H1 (cell line): Measurements from ENCODE around the gene DLK2. TPM values are rescaled to one million over a fixed set of nuclear protein-coding genes. Genes with fewer than 3 reads are reported as not detected.

Source experiments
- CTCF ChIA-PET: fragments of 300-600 bp; sonication (Branson Sonifier 250); formaldehyde crosslinking; loops from one replicate; lab custom pipeline; 2021; ENCODE audit not compliant: partially characterized antibody; lab: Charles Lee
- POLR2A ChIA-PET: fragments of 300-600 bp; sonication (Branson Sonifier 250); formaldehyde crosslinking; loops from one replicate; lab custom pipeline; 2021; ENCODE audit warnings: inconsistent platforms; ENCODE audit not compliant: partially characterized antibody; lab: Charles Lee
- DNase-seq, 2 experiments: peaks; one replicate each; pipeline versions ENCODE4 v3.0.0 to v3.0.0-alpha.2; 2010 to 2022; ENCODE audit warnings: low spot score in 2 of 2, low read depth in 1 of 2, mixed read lengths in 1 of 2
- FAIRE-seq: peaks from 2 replicates; lab custom pipeline; 2011; peaks lifted over from hg19 to GRCh38; lab: Jason Lieb, UNC
- H2AFZ ChIP-seq: 2 replicates; pipeline ENCODE4 v1.8.1; 2012; ENCODE audit warnings: low read length, inconsistent platforms
- H2AK5ac ChIP-seq: 2 replicates; pipeline ENCODE4 v1.6.1; 2013; ENCODE audit warnings: low read depth, low read length
- H2BK120ac ChIP-seq: replicated peaks from 2 replicates; pipeline ENCODE3; 2013; ENCODE audit warnings: low read depth, low read length, inconsistent platforms
- H2BK12ac ChIP-seq: 2 replicates; pipeline ENCODE4 v1.6.1; 2013; ENCODE audit warnings: low read depth, low read length
- H2BK15ac ChIP-seq: 2 replicates; pipeline ENCODE4 v1.6.1; 2013; ENCODE audit warnings: low read length
- H2BK20ac ChIP-seq: 2 replicates; pipeline ENCODE4 v1.6.1; 2013; ENCODE audit warnings: low read length
- H2BK5ac ChIP-seq: 2 replicates; pipeline ENCODE4 v1.6.1; 2013; ENCODE audit warnings: low read depth, low read length
- H3K14ac ChIP-seq: 2 replicates; pipeline ENCODE4 v1.6.1; 2013; ENCODE audit warnings: inconsistent platforms; ENCODE audit not compliant: insufficient read length
- H3K18ac ChIP-seq: 2 replicates; pipeline ENCODE4 v1.6.1; 2013; ENCODE audit warnings: low read length; ENCODE audit errors: extremely low read depth
- H3K23ac ChIP-seq: 2 replicates; pipeline ENCODE4 v1.6.1; 2013; ENCODE audit warnings: inconsistent platforms; ENCODE audit not compliant: insufficient read length
- H3K23me2 ChIP-seq: 2 replicates; pipeline ENCODE4 v1.6.1; 2013; ENCODE audit warnings: low read depth, low read length
- H3K27ac ChIP-seq: 2 replicates; pipeline ENCODE4 v1.6.1; 2011; ENCODE audit warnings: low read depth, low read length, inconsistent platforms
- H3K27me3 ChIP-seq, 4 experiments: replicated peaks in 1 of 4; 1 replicate in 1 of 4; 2 replicates in 3 of 4; pipeline versions ENCODE4 v1.6.1 to v1.8.1; 2011 to 2013; ENCODE audit warnings: low read length in 3 of 4, mild to moderate bottlenecking in 3 of 4, inconsistent platforms in 2 of 4, mixed read lengths in 2 of 4, moderate library complexity in 1 of 4; ENCODE audit not compliant: control insufficient read depth in 3 of 4, insufficient read depth in 3 of 4; ENCODE audit errors: extremely low read depth in 1 of 4
- H3K36me3 ChIP-seq, 4 experiments: 2 replicates each; pipeline versions ENCODE4 v1.6.1 to v1.8.1; 2011 to 2013; ENCODE audit warnings: mild to moderate bottlenecking in 4 of 4, low read length in 3 of 4, moderate library complexity in 2 of 4, control low read depth in 1 of 4, inconsistent platforms in 1 of 4; ENCODE audit not compliant: insufficient read depth in 4 of 4, control insufficient read depth in 2 of 4
- H3K4ac ChIP-seq: replicated peaks from 2 replicates; pipeline ENCODE3; 2013; ENCODE audit warnings: low read length, low read depth, mixed read lengths, inconsistent platforms; ENCODE audit not compliant: insufficient read length
- H3K4me1 ChIP-seq, 4 experiments: replicated peaks in 1 of 4; 1 replicate in 1 of 4; 2 replicates in 3 of 4; pipeline versions ENCODE4 v1.6.1 to v1.8.1; 2011 to 2013; ENCODE audit warnings: low read length in 3 of 4, inconsistent platforms in 2 of 4, mixed read lengths in 1 of 4; ENCODE audit not compliant: insufficient read depth in 4 of 4, control insufficient read depth in 3 of 4
- H3K4me2 ChIP-seq, 2 experiments: 2 replicates each; pipeline versions ENCODE4 v1.6.1 to v1.8.1; 2011 to 2013; ENCODE audit warnings: low read depth in 2 of 2, low read length in 2 of 2, control low read depth in 1 of 2, inconsistent platforms in 1 of 2, mild to moderate bottlenecking in 1 of 2; ENCODE audit not compliant: insufficient read depth in 1 of 2
- H3K4me3 ChIP-seq, 4 experiments: fragments of 200-600, 300-600 bp in 1 of 4; sonication (generic), shearing (Covaris generic), sonication (Bioruptor Twin) in 1 of 4; 2 replicates each; pipeline versions ENCODE4 v1.5.1 to v1.8.1; 2011 to 2016; ENCODE audit warnings: low read length in 4 of 4, low read depth in 3 of 4, control low read depth in 2 of 4, inconsistent platforms in 2 of 4, mild to moderate bottlenecking in 2 of 4, mixed read lengths in 1 of 4, moderate library complexity in 1 of 4; ENCODE audit not compliant: insufficient read depth in 2 of 4; ENCODE audit errors: extremely low read depth in 1 of 4
- H3K56ac ChIP-seq: replicated peaks from 2 replicates; pipeline ENCODE3; 2013; ENCODE audit warnings: low read depth, mild to moderate bottlenecking, mixed read lengths, low read length, inconsistent platforms; ENCODE audit not compliant: insufficient read length
- H3K79me1 ChIP-seq: 2 replicates; pipeline ENCODE4 v1.6.1; 2013; ENCODE audit warnings: low read depth, low read length, control low read depth
- H3K79me2 ChIP-seq, 2 experiments: 2 replicates each; pipeline versions ENCODE4 v1.6.1 to v1.8.1; 2012 to 2013; ENCODE audit warnings: low read length in 2 of 2, mild to moderate bottlenecking in 2 of 2, inconsistent platforms in 1 of 2; ENCODE audit not compliant: insufficient read depth in 2 of 2, control insufficient read depth in 1 of 2
- H3K9ac ChIP-seq, 4 experiments: replicated peaks in 1 of 4; 1 replicate in 1 of 4; 2 replicates in 3 of 4; pipeline versions ENCODE4 v1.6.1 to v1.8.1; 2011 to 2013; ENCODE audit warnings: low read depth in 3 of 4, low read length in 3 of 4, control low read depth in 2 of 4, mild to moderate bottlenecking in 2 of 4, moderate library complexity in 2 of 4, inconsistent platforms in 1 of 4; ENCODE audit errors: extremely low read depth in 1 of 4
- H3K9me3 ChIP-seq, 2 experiments: 2 replicates each; pipeline versions ENCODE4 v1.6.1 to v1.8.1; 2012 to 2013; ENCODE audit warnings: mild to moderate bottlenecking in 2 of 2, moderate library complexity in 2 of 2, control low read depth in 1 of 2, inconsistent platforms in 1 of 2, low read depth in 1 of 2, low read length in 1 of 2, mixed read lengths in 1 of 2; ENCODE audit not compliant: insufficient read depth in 2 of 2
- H4K20me1 ChIP-seq, 2 experiments: replicated peaks in 1 of 2; 2 replicates each; pipeline versions ENCODE3 to v1.8.1; 2011 to 2013; ENCODE audit warnings: inconsistent platforms in 2 of 2, low read length in 2 of 2, mild to moderate bottlenecking in 1 of 2; ENCODE audit not compliant: insufficient read depth in 2 of 2, control insufficient read depth in 1 of 2
- H4K5ac ChIP-seq: 2 replicates; pipeline ENCODE4 v1.6.1; 2013; ENCODE audit warnings: low read length, low read depth, mixed read lengths, inconsistent platforms; ENCODE audit not compliant: insufficient read length
- H4K8ac ChIP-seq: 2 replicates; pipeline ENCODE4 v1.8.0; 2013; ENCODE audit warnings: mild to moderate bottlenecking, moderate library complexity, low read length, inconsistent platforms; ENCODE audit not compliant: insufficient read depth; ENCODE audit errors: extremely low read depth
- H4K91ac ChIP-seq: replicated peaks from 2 replicates; pipeline ENCODE3; 2013; ENCODE audit warnings: low read length, mixed read lengths, inconsistent platforms; ENCODE audit not compliant: insufficient read length
- KDM4A ChIP-seq: IDR thresholded peaks from one replicate; pipeline ENCODE4 v1.7.1; 2012; ENCODE audit warnings: low read depth, mild to moderate bottlenecking, moderate library complexity, low read length, inconsistent platforms; ENCODE audit not compliant: severe bottlenecking
- PHF8 ChIP-seq: fragments of 200-600 bp; sonication (generic); conservative IDR thresholded peaks from 2 replicates; pipeline ENCODE4 v1.7.1; 2012; ENCODE audit warnings: low read depth, mild to moderate bottlenecking, inconsistent platforms, low read length, moderate library complexity
- RFX5 ChIP-seq: IDR thresholded peaks from 2 replicates; pipeline ENCODE4 v1.6.1; 2011; ENCODE audit warnings: low read depth, low read length, improper control_type of control experiment, borderline replicate concordance
- SAP30 ChIP-seq: fragments of 300-600 bp; sonication (generic); IDR thresholded peaks from 2 replicates; pipeline ENCODE4 v1.7.1; 2012; ENCODE audit warnings: low read length, moderate library complexity, mild to moderate bottlenecking, inconsistent platforms; ENCODE audit not compliant: insufficient read depth, insufficient replicate concordance
- SIN3A ChIP-seq, 2 experiments: IDR thresholded peaks in 1 of 2; conservative IDR thresholded peaks in 1 of 2; 2 replicates each; pipeline ENCODE4 v1.6.1; 2011 to 2012; ENCODE audit warnings: low read length in 2 of 2, improper control_type of control experiment in 1 of 2, low read depth in 1 of 2, mild to moderate bottlenecking in 1 of 2
- TAF1 ChIP-seq: IDR thresholded peaks from 2 replicates; pipeline ENCODE4 v1.6.1; 2011; ENCODE audit warnings: mild to moderate bottlenecking, low read depth, low read length
- TAF7 ChIP-seq: optimal IDR thresholded peaks from 2 replicates; pipeline ENCODE3; 2011; ENCODE audit warnings: low read depth, mild to moderate bottlenecking, inconsistent platforms, low read length, moderate library complexity, borderline replicate concordance
- TCF12 ChIP-seq: IDR thresholded peaks from 2 replicates; pipeline ENCODE4 v1.6.1; 2011; ENCODE audit warnings: low read depth, mild to moderate bottlenecking, low read length
- ZNF274 ChIP-seq: IDR thresholded peaks from 2 replicates; pipeline ENCODE4 v1.7.0; 2012; ENCODE audit warnings: low read length, borderline replicate concordance; ENCODE audit errors: extremely low read depth
- WGBS, 2 experiments: shearing (Covaris generic) in 1 of 2; methylation state at CpG; one replicate each; pipeline versions ENCODE4 v1.1.6 to v1.1.7; 2013 to 2015; ENCODE audit warnings: low lambda C conversion rate in 2 of 2, mixed read lengths in 2 of 2, inconsistent platforms in 1 of 2, low coverage in 1 of 2, missing lambda C conversion rate in 1 of 2; ENCODE audit not compliant: insufficient replicate concordance in 2 of 2, insufficient coverage in 1 of 2, insufficient read length in 1 of 2; ENCODE audit errors: extremely low coverage in 1 of 2, missing lambda C conversion rate in 1 of 2; 5-methylcytosine and 5-hydroxymethylcytosine counted together
- polyA plus RNA-seq, 7 experiments: library from polyadenylated mRNA; depleted of rRNA in 3 of 7; stranded (reverse) in 5 of 7; unstranded in 2 of 7; fragments of >200 nt in 5 of 7; fragments of 200-250 nt in 2 of 7; gene quantifications; 1 replicate in 5 of 7; 2 replicates in 1 of 7; 4 replicates in 1 of 7; pipeline versions ENCODE4 v1.2.1 to v1.2.3, GENCODE V29; 2011 to 2013; ENCODE audit warnings: missing spikeins in 2 of 7, mixed read lengths in 2 of 7
- total RNA-seq: library from RNA; stranded (reverse); fragmentation: NEBNext Ultra II Directional; extraction: Animal tissue kit (Norgen Biotek cat#: 25700); gene quantifications from 2 replicates; pipeline ENCODE4 v1.2.1, GENCODE V29; 2021
- TF ChIP-seq, protein P1 (sequence below): IDR thresholded peaks from 2 replicates; pipeline ENCODE4 v1.6.1; 2011; ENCODE audit warnings: low read length, improper control_type of control experiment
- TF ChIP-seq, protein P2 (sequence below): IDR thresholded peaks from 2 replicates; pipeline ENCODE4 v1.6.1; 2012; ENCODE audit warnings: inconsistent platforms

DLK2 gene
- total and polyA plus RNA-seq, 2 of the 8 experiments (the other 6 are each of a cell fraction or from before 2014, with no cell fraction given), result 0.37 to 0.80 TPM

DNA sequence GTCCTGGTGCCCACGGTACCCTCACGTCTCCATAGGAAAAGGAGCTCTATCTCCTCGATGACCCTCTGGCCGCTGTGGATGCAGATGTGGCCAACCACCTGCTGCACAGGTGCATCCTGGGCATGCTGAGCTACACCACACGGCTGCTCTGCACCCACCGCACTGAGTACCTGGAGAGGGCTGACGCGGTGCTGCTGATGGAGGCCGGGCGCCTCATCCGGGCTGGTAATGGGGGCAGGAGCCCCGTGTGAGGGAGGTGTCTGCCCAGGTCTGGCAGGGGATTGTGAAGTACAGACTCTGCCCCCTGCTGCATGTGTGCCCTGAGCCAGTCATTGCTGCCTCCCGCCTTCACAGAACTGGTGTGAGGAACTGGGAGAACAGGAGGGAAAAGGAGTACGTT is 12.4 kb downstream of the DLK2 start:
- no peak overlapping the region for H3K27ac ChIP-seq
- no peak overlapping the region for H2BK120ac ChIP-seq
- no peaks in the 10 kb centered on the region for H3K9me3 ChIP-seq
- H4K8ac ChIP-seq, result no peak overlapping the region; the same call in 1 of the 2 replicates
- no peak overlapping the region for H3K4me2 ChIP-seq
- POLR2A ChIA-PET, result interaction anchor here (0.7 to 2.2 kb wide), 2 partner anchors 9 to 57 kb away, joined by 3 to 11 read pairs; no protein-coding TSS in a partner anchor
- no peak overlapping the region for H3K14ac ChIP-seq
- H4K20me1 ChIP-seq, result peaks cover 0 to 5% of the 10 kb centered on the region in 2 experiments
- 92% methylated on average over 14 of the region's 14 CpGs; no CpG with 5 or more reads in 1 of the 2 experiments for WGBS, 2 experiments
- no peak for DNase-seq
- no peaks in the 10 kb centered on the region for H3K27me3 ChIP-seq
- no peaks in the 10 kb centered on the region for H3K79me1 ChIP-seq
- no peak overlapping the region for H3K56ac ChIP-seq
- H3K23me2 ChIP-seq, result no peaks in the 10 kb centered on the region
- no peak overlapping the region for H4K91ac ChIP-seq
- FAIRE-seq, result no peak
- H4K5ac ChIP-seq, result no peak overlapping the region
- H2BK20ac ChIP-seq, result no peak overlapping the region
- H2BK15ac ChIP-seq, result no peak overlapping the region
- H3K79me2 ChIP-seq, result no peaks in the 10 kb centered on the region
- no peak overlapping the region for H3K9ac ChIP-seq
- no peak overlapping the region for H2AK5ac ChIP-seq
- H2BK12ac ChIP-seq, result no peak overlapping the region
- H2BK5ac ChIP-seq, result no peak overlapping the region
- no peak overlapping the region for H3K4me3 ChIP-seq
- H2AFZ ChIP-seq, result no peak overlapping the region
- H3K4me1 ChIP-seq, result no peaks in the 10 kb centered on the region
- no peak overlapping the region for H3K4ac ChIP-seq
- CTCF ChIA-PET, result interaction anchor here (0.6 to 3.5 kb wide), 7 partner anchors 14 to 64 kb away, joined by 3 to 16 read pairs (median 4); no protein-coding TSS in a partner anchor
- no peak overlapping the region for H3K18ac ChIP-seq
- peaks cover 0 to 25% (median 11%) of the 10 kb centered on the region in 4 experiments; a peak in 5 of 8 replicates for H3K36me3 ChIP-seq
- H3K23ac ChIP-seq, result no peak overlapping the region
- TF ChIP-seq SAP30, result no peak
- TF ChIP-seq ZNF274, result no peak
- TF ChIP-seq SIN3A (conservative IDR thresholded peaks at IDR 0.05 in 1 of 2, IDR thresholded peaks at IDR 0.05 in 1 of 2; ENCODE audit: low read depth in 1 of 2, low read length in 2 of 2), result no peak
- no peak for TF ChIP-seq KDM4A
- TF ChIP-seq TCF12, result no peak
- no peak for TF ChIP-seq TAF7
- TF ChIP-seq RFX5, result no peak
- no peak for TF ChIP-seq PHF8
- TF ChIP-seq, protein P1, sequence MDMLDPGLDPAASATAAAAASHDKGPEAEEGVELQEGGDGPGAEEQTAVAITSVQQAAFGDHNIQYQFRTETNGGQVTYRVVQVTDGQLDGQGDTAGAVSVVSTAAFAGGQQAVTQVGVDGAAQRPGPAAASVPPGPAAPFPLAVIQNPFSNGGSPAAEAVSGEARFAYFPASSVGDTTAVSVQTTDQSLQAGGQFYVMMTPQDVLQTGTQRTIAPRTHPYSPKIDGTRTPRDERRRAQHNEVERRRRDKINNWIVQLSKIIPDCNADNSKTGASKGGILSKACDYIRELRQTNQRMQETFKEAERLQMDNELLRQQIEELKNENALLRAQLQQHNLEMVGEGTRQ, result no peak
- no peak for TF ChIP-seq TAF1
- TF ChIP-seq, protein P2, sequence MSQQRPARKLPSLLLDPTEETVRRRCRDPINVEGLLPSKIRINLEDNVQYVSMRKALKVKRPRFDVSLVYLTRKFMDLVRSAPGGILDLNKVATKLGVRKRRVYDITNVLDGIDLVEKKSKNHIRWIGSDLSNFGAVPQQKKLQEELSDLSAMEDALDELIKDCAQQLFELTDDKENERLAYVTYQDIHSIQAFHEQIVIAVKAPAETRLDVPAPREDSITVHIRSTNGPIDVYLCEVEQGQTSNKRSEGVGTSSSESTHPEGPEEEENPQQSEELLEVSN, result no peak
